ENCODE measurements around the gene PEX11G.

GRCh38 chr19:7458675-7459074, 30.2 kb downstream of the PEX11G start:
- TF ChIP-seq, protein P1, sequence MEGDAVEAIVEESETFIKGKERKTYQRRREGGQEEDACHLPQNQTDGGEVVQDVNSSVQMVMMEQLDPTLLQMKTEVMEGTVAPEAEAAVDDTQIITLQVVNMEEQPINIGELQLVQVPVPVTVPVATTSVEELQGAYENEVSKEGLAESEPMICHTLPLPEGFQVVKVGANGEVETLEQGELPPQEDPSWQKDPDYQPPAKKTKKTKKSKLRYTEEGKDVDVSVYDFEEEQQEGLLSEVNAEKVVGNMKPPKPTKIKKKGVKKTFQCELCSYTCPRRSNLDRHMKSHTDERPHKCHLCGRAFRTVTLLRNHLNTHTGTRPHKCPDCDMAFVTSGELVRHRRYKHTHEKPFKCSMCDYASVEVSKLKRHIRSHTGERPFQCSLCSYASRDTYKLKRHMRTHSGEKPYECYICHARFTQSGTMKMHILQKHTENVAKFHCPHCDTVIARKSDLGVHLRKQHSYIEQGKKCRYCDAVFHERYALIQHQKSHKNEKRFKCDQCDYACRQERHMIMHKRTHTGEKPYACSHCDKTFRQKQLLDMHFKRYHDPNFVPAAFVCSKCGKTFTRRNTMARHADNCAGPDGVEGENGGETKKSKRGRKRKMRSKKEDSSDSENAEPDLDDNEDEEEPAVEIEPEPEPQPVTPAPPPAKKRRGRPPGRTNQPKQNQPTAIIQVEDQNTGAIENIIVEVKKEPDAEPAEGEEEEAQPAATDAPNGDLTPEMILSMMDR (IDR thresholded peaks at IDR 0.05), result no peak
- TF ChIP-seq POLR2A (IDR thresholded peaks at IDR 0.05; ENCODE audit: low read length) (no peak), EHMT2 (IDR thresholded peaks at IDR 0.05; ENCODE audit: low read depth) (no peak), SMC3 (IDR thresholded peaks at IDR 0.05) (no peak), REST (IDR thresholded peaks at IDR 0.05) (no peak), CBX2 (IDR thresholded peaks at IDR 0.05; ENCODE audit: borderline replicate concordance, low read depth) (no peak), RNF2 (IDR thresholded peaks at IDR 0.05; ENCODE audit: borderline replicate concordance, low read depth) (no peak), NR3C1 (IDR thresholded peaks at IDR 0.05) (no peak), MYC (IDR thresholded peaks at IDR 0.05; ENCODE audit: borderline replicate concordance, low read length) (no peak)
